Measurements from ENCODE around the gene SCGB1C1. TPM values are rescaled to one million over a fixed set of nuclear protein-coding genes. Genes with fewer than 3 reads are reported as not detected.
"Not testable (repeated sequence)": the region's sequence is repeated elsewhere in the genome, so short reads cannot be mapped to it uniquely, and the experiment has no call there.

SCGB1C1 gene
- total and polyA plus RNA-seq, 8 donors, result 0.41 to 1.1 (median 0.67) TPM; not detected in 4

DNA sequence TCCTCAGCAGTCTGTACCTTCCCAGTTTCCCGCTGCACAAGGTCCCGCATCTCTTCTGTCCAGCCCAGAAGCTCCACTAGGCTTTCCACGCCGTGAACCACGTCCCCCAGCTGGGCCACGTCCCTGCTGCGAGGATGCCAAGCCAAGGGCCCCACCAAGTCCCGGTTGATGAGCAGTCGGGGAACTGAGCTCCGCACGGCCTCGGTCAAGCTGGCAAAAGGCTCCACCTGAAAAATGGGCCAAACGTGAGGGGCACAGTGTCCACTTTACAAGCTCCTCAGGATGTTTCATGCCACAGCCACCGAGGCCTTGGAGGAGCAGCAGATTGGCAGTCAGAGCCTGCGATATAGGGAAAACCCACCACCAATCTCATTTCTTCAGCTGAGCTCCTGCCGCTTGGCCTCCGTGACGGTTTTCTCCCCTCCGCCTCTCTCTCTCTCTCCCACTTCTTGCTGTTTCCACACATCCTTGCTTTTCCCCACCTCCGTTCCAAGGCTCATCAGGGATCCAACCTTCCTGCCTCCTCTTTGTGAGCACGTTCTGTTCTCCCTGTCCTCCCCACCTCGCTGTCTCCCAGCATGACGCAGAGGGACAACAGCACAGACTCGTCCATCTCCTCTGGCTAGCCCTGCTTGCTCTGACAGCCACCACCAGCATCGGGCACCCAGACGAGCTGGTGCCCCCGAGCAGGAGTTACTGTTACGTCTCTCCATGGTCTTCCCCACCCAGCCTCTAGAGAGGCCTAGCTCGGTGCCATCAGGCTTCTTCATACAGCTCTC, 26.1 kb downstream of the SCGB1C1 start:
- ATAC-seq (no peak), FAIRE-seq (no peak), DNase-seq (peak in 2 of 6 donors; percentile 12 to 35)
- TF ChIP-seq, protein P1, sequence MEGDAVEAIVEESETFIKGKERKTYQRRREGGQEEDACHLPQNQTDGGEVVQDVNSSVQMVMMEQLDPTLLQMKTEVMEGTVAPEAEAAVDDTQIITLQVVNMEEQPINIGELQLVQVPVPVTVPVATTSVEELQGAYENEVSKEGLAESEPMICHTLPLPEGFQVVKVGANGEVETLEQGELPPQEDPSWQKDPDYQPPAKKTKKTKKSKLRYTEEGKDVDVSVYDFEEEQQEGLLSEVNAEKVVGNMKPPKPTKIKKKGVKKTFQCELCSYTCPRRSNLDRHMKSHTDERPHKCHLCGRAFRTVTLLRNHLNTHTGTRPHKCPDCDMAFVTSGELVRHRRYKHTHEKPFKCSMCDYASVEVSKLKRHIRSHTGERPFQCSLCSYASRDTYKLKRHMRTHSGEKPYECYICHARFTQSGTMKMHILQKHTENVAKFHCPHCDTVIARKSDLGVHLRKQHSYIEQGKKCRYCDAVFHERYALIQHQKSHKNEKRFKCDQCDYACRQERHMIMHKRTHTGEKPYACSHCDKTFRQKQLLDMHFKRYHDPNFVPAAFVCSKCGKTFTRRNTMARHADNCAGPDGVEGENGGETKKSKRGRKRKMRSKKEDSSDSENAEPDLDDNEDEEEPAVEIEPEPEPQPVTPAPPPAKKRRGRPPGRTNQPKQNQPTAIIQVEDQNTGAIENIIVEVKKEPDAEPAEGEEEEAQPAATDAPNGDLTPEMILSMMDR (IDR thresholded peaks at IDR 0.05), result no peak
- Histone ChIP-seq H3K27ac (no peak overlapping the region), H3K9me3 (no peaks in the 10 kb centered on the region), H3K27me3 (no peaks in the 10 kb centered on the region), H3K4me3 (no peak overlapping the region), H3K36me3 (peaks cover 0 to 18% (median 7%) of the 10 kb centered on the region in 3 donors), H3K4me1 (no peaks in the 10 kb centered on the region)
- WGBS, 2 donors, result 88 to 91% methylated on average over 29 of the region's 29 CpGs
- intact Hi-C loops (cut with DNase I), result no loop called here

DNA sequence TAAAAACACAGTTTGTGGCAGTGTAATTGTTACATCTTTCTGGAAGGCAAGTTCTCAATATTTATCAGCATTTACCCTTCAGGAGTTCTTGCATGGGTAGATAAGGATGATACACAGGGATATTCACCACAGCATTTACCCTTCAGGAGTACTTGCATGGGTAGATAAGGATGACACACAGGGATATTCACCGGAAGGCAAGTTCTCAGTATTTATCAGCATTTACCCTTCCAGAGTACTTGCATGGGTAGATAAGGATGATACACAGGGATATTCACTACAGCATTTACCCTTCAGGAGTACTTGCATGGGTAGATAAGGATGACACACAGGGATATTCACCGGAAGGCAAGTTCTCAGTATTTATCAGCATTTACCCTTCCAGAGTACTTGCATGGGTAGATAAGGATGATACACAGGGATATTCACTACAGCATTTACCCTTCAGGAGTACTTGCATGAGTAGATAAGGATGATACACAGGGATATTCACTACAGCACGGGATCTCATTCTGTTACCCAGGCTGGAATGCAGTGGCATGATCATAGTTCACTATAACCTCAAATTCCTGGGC, 27.9 kb downstream of the SCGB1C1 start:
- H3K9me3 ChIP-seq; H3K4me3 ChIP-seq; intact Hi-C loops (cut with DNase I); H3K4me1 ChIP-seq; DNase-seq; ATAC-seq; H3K36me3 ChIP-seq; H3K27me3 ChIP-seq; FAIRE-seq; H3K27ac ChIP-seq: not testable (repeated sequence)
- WGBS, 2 donors, result 91 to 98% methylated on average over 2 to 3 of the region's 3 CpGs

DNA sequence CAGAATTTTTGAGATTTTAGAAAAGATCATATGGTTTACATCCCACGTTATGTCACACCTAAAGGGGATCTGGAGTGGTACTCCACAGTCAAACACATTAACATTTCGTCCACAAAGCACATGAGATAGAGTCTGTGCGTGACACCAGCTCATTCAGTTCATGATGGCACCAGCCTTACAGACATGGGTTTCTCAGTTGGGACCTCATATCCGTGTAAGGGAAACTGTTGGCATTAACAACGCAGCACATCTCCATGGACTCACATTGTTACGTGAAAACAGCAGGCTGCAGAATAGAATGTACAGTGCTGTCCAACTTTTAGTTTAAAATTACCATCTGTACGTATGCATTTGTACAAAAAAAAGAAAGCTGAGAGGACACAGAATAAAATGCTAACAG, 28.7 kb downstream of the SCGB1C1 start:
- no peak overlapping the region for H3K4me3 ChIP-seq
- H3K36me3 ChIP-seq, result no peaks in the 10 kb centered on the region
- intact Hi-C loops (cut with DNase I), result no loop called here
- FAIRE-seq, result no peak
- 88 to 89% methylated on average over 7 of the region's 7 CpGs for WGBS, 2 donors
- no peaks in the 10 kb centered on the region for H3K4me1 ChIP-seq
- H3K27me3 ChIP-seq, result no peaks in the 10 kb centered on the region
- no peak for DNase-seq
- H3K9me3 ChIP-seq, result no peaks in the 10 kb centered on the region
- TF ChIP-seq, protein P1 (IDR thresholded peaks at IDR 0.05), result no peak
- no peak overlapping the region for H3K27ac ChIP-seq
- no peak for ATAC-seq

DNA sequence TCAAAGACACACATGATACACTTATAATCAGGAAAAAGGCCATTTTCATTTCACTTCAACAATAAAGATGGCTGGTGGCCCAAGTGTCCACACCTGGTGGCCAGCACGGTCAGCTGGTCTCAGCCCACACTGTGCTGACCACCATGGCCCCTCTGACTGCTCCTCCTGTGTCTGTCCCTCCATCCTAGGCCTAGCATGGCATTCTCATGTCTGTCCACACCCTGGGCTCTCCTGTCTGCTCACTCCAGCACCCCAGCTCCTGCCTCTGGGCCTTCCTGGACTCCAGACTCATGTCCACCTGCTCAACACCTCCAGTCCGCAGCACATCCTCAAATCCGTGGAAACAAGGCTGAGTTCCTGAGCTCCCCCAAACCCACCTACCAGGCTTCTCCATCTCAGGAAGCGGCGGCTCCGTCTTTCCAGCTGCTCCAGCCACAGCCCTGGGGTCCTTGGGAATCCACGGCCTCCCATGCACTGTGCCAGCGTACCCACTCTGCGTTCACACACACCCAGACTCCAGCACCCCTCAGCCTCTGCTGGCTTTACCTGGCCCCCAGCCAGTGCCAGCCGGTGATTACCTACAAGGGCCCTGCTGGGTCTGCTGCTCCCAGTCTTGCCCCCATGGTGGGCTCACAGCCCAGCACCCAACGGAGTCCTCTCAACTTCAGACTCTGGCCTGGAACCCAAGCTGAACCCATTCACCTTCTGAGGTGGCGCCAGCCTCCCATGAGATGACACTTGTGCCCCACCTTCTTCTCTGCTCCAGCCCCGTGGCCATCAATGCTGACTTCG, 29.3 kb downstream of the SCGB1C1 start:
- no peaks in the 10 kb centered on the region for H3K9me3 ChIP-seq
- no peaks in the 10 kb centered on the region for H3K27me3 ChIP-seq
- TF ChIP-seq, protein P1 (IDR thresholded peaks at IDR 0.05), result no peak
- FAIRE-seq (no peak), DNase-seq (peak in 1 of 6 donors; percentile 30), ATAC-seq (no peak)
- H3K4me1 ChIP-seq, result no peaks in the 10 kb centered on the region
- H3K27ac ChIP-seq, result no peak overlapping the region
- intact Hi-C loops (cut with DNase I), result no loop called here
- no peak overlapping the region for H3K4me3 ChIP-seq
- WGBS, 2 donors, result 94% methylated on average over 14 of the region's 14 CpGs
- no peaks in the 10 kb centered on the region for H3K36me3 ChIP-seq

DNA sequence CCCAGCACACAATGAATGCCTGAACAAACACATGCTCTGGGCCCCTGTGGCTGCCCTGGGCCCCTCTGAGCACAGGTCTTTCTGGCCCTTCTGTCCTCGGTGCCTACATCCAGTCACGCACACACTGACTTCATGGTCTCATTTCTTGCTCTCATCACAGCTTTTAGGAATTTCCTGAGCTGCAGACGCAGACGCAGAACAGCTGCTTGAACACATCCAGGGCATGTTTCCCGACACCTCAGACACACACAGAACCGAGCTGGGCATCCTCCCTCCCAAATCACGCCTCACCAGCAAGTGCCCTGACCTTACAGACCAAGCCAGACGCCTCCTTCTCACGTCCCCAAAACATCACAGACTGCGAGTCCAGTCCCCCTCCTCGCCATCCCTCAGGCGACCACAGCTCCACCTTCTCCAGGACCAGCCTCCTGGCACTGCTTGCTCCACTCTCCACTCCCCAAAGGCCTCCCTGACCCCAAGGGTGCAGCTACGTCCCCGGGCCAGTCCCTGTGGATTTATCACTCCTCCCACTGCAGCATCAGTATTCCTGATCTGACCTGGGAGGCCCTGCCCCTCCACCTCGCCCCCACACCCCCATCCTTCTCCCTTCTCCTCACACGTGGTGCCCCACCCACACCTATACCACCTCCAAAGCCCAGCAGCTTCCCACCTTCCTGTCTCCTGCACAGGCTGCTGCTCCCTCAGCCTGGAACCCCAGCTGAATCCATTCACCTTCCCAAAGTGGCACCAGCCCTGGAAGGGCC, 30.3 kb downstream of the SCGB1C1 start:
- WGBS, 2 donors, result 86 to 89% methylated on average over 16 of the region's 16 CpGs
- DNase-seq (peak in 1 of 6 donors; percentile 25), ATAC-seq (no peak), FAIRE-seq (no peak)
- Histone ChIP-seq H3K36me3 (no peaks in the 10 kb centered on the region), H3K27ac (no peak overlapping the region), H3K4me1 (no peaks in the 10 kb centered on the region), H3K4me3 (no peak overlapping the region), H3K9me3 (no peaks in the 10 kb centered on the region), H3K27me3 (no peaks in the 10 kb centered on the region)
- TF ChIP-seq, protein P1 (IDR thresholded peaks at IDR 0.05), result no peak
- intact Hi-C loops (cut with DNase I), result no loop called here

All from pancreas (tissue), 10 donors.